ENCODE results near the gene VPS52.
A peak's percentile ranks its signal among the peaks of the same experiment; 100 is the strongest.

The VPS52 gene

GRCh38 chr6:33202799-33203198, 68.9 kb downstream of the VPS52 start:
- no peak for DNase-seq (ENCODE audit: low read depth)
- peak overlapping the region; percentile 24 for H3K4me3 ChIP-seq (ENCODE audit: low read depth, low read length)
- no peak for TF ChIP-seq CTCF (conservative IDR thresholded peaks at IDR 0.05; ENCODE audit: low read depth, low read length)

- no peak for DNase-seq (ENCODE audit: low read depth)
- no peak for TF ChIP-seq CTCF (conservative IDR thresholded peaks at IDR 0.05; ENCODE audit: low read depth, low read length)
- peak overlapping the region; percentile 94 for H3K4me3 ChIP-seq (ENCODE audit: low read depth, low read length)
Observed at GRCh38 chr6:33201935-33202334, 69.7 kb downstream of the VPS52 start.

GRCh38 chr6:33201147-33201545, 70.5 kb downstream of the VPS52 start:
- peak overlapping the region; percentile 94 for H3K4me3 ChIP-seq (ENCODE audit: low read depth, low read length)
- DNase-seq (ENCODE audit: low read depth): no peak
- no peak for TF ChIP-seq CTCF (conservative IDR thresholded peaks at IDR 0.05; ENCODE audit: low read depth, low read length)

All from choroid plexus epithelial cell (primary cell).